ENCODE measurements around the gene LCTL. TPM values are rescaled to one million over a fixed set of nuclear protein-coding genes. Genes with fewer than 3 reads are reported as not detected.

Gene LCTL
- total and polyA plus RNA-seq, 2 experiments from 2014 or later = 1.8 TPM; not detected in 1

DNA sequence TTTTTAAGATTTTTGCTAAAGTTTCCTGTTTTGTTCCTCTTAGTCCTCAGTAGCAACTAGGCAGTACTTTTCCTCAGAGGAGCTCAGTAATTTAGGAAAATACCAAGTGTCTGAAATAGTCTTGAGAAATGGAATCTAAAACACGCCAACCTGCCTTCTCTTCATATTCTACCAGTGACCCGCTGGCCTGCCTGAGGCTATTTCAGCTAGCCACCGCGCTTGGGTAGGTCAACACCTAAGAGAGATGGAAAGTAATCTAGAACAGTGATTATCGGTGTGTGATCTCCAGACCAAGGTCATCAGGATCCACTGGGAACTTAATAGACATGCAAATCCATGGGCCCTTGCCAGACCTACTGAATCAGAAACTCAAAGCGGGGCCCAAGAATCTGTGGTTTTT lies 7.5 kb downstream of the LCTL start:
- Histone ChIP-seq H3K9me2 (replicated peaks; ENCODE audit: insufficient read depth) (no peaks in the 10 kb centered on the region), H3K9me3 (ENCODE audit: low read depth) (no peaks in the 10 kb centered on the region), H3K4me2 (no peak overlapping the region), H3K27ac (no peak overlapping the region), H3K27me3 (no peaks in the 10 kb centered on the region), H3K4me3 (no peak overlapping the region), H4K20me1 (ENCODE audit: insufficient read depth, poor library complexity, severe bottlenecking) (no peaks in the 10 kb centered on the region), H3K79me2 (no peaks in the 10 kb centered on the region), H2AFZ (no peak overlapping the region), H3K36me3 (replicated peaks; ENCODE audit: insufficient read depth, low read depth) (no peaks in the 10 kb centered on the region), H3K4me1 (ENCODE audit: insufficient read depth) (no peaks in the 10 kb centered on the region)
- WGBS (ENCODE audit: low lambda C conversion rate, missing lambda C conversion rate) = 89% methylated on average over 6 of the region's 6 CpGs
- TF ChIP-seq CTCF (IDR thresholded peaks at IDR 0.05; ENCODE audit: poor library complexity) (no peak), EZH2 (IDR thresholded peaks at IDR 0.05; ENCODE audit: borderline replicate concordance) (no peak), EZH2phosphoT487 (IDR thresholded peaks at IDR 0.05; ENCODE audit: low read depth, severe bottlenecking, unreplicated experiment) (no peak)
- no peak for DNase-seq (ENCODE audit: low spot score)

DNA sequence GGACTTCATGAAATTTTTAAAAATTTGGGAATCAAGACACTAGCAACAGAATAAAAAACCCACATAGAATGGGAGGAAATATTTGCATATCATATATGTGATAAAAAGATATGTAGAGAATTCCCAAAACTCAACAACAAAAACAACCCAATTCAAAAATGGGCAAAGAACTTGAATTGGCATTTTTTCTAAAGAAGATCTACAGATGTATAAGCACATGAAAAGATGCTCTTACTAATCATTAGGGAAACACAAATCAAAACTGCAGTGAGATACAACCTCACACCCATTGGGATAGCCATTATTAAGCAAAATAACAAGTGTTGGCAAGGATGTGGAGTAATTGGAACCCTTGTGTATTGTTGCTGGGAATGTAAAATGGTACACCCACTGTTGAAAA lies 10.1 kb downstream of the LCTL start:
- TF ChIP-seq EZH2phosphoT487 (IDR thresholded peaks at IDR 0.05; ENCODE audit: low read depth, severe bottlenecking, unreplicated experiment) (no peak), EZH2 (IDR thresholded peaks at IDR 0.05; ENCODE audit: borderline replicate concordance) (no peak), CTCF (IDR thresholded peaks at IDR 0.05; ENCODE audit: poor library complexity) (no peak)
- H3K9me3 ChIP-seq (ENCODE audit: low read depth) = no peaks in the 10 kb centered on the region
- no peaks in the 10 kb centered on the region for H3K79me2 ChIP-seq
- no peaks in the 10 kb centered on the region for H3K9me2 ChIP-seq (replicated peaks; ENCODE audit: insufficient read depth)
- H4K20me1 ChIP-seq (ENCODE audit: insufficient read depth, poor library complexity, severe bottlenecking) = no peaks in the 10 kb centered on the region
- no peaks in the 10 kb centered on the region for H3K4me1 ChIP-seq (ENCODE audit: insufficient read depth)
- no peaks in the 10 kb centered on the region for H3K36me3 ChIP-seq (replicated peaks; ENCODE audit: insufficient read depth, low read depth)
- H3K27ac ChIP-seq = no peak overlapping the region
- no peaks in the 10 kb centered on the region for H3K27me3 ChIP-seq
- H3K4me2 ChIP-seq = no peak overlapping the region
- no peak for DNase-seq (ENCODE audit: low spot score)
- H3K4me3 ChIP-seq = no peak overlapping the region
- H2AFZ ChIP-seq = no peak overlapping the region

GRCh38 chr15:66545255-66545654 lies 20.5 kb downstream of the LCTL start:
- Histone ChIP-seq H2AFZ (no peak overlapping the region), H3K4me3 (no peak overlapping the region), H3K4me1 (ENCODE audit: insufficient read depth) (no peaks in the 10 kb centered on the region), H4K20me1 (ENCODE audit: insufficient read depth, poor library complexity, severe bottlenecking) (no peaks in the 10 kb centered on the region), H3K36me3 (replicated peaks; ENCODE audit: insufficient read depth, low read depth) (no peaks in the 10 kb centered on the region), H3K27ac (no peak overlapping the region), H3K9me2 (replicated peaks; ENCODE audit: insufficient read depth) (no peaks in the 10 kb centered on the region), H3K79me2 (no peaks in the 10 kb centered on the region), H3K4me2 (no peak overlapping the region), H3K27me3 (no peaks in the 10 kb centered on the region), H3K9me3 (ENCODE audit: low read depth) (no peaks in the 10 kb centered on the region)
- TF ChIP-seq EZH2phosphoT487 (IDR thresholded peaks at IDR 0.05; ENCODE audit: low read depth, severe bottlenecking, unreplicated experiment) = no peak
- TF ChIP-seq CTCF (IDR thresholded peaks at IDR 0.05; ENCODE audit: poor library complexity) = no peak
- TF ChIP-seq EZH2 (IDR thresholded peaks at IDR 0.05; ENCODE audit: borderline replicate concordance) = no peak
- 90% methylated on average over 1 of the region's 1 CpG for WGBS (ENCODE audit: low lambda C conversion rate, missing lambda C conversion rate)
- no peak for DNase-seq (ENCODE audit: low spot score)

DNA sequence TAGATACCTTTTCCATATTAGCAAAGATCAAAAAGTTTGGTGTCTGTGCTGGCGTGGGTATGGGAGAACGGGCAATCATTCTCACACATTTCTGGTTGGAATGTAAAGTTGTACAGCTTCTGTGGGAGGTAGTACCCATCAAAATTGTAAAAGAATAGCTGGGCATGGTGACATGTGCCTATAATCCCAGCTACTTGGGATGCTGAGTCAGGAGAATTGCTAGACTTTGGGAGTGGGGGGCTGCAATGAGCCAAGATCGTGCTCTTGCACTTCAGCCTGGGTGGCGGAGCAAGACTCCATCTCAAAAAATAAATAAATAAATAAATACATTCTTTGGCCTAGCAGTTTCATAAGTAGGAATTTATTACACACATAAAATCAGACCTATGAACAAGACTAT lies 22.9 kb downstream of the LCTL start:
- Histone ChIP-seq H3K4me1 (ENCODE audit: insufficient read depth) (no peaks in the 10 kb centered on the region), H3K27ac (no peak overlapping the region)
- TF ChIP-seq CTCF (IDR thresholded peaks at IDR 0.05; ENCODE audit: poor library complexity) (no peak), EZH2phosphoT487 (IDR thresholded peaks at IDR 0.05; ENCODE audit: low read depth, severe bottlenecking, unreplicated experiment) (no peak)

More for the DNA sequence above, 22.9 kb downstream of the LCTL start:
- Histone ChIP-seq H4K20me1 (ENCODE audit: insufficient read depth, poor library complexity, severe bottlenecking) (no peaks in the 10 kb centered on the region), H3K9me2 (replicated peaks; ENCODE audit: insufficient read depth) (no peaks in the 10 kb centered on the region), H3K79me2 (no peaks in the 10 kb centered on the region), H3K4me3 (no peak overlapping the region), H3K9me3 (ENCODE audit: low read depth) (no peaks in the 10 kb centered on the region), H3K36me3 (replicated peaks; ENCODE audit: insufficient read depth, low read depth) (no peaks in the 10 kb centered on the region), H3K27me3 (no peaks in the 10 kb centered on the region), H3K4me2 (no peak overlapping the region), H2AFZ (no peak overlapping the region)
- no peak for DNase-seq (ENCODE audit: low spot score)
- WGBS (ENCODE audit: low lambda C conversion rate, missing lambda C conversion rate) = over 99% methylated on average over 4 of the region's 4 CpGs

All from hepatocyte (in vitro differentiated cells).